GM08714 (cell line): ENCODE data around the gene PDE7B.
A peak's percentile ranks its signal among the peaks of the same experiment; 100 is the strongest.

Source experiments
- H3K4me3 ChIP-seq: fragments of 200-500 bp; sonication (Bioruptor generic); 2 replicates; pipeline ENCODE4 v1.5.1; 2014; ENCODE audit warnings: mild to moderate bottlenecking, low read length, inconsistent platforms
- ZNF274 ChIP-seq: IDR thresholded peaks from 2 replicates; pipeline ENCODE4 v1.6.1; 2012; ENCODE audit warnings: mild to moderate bottlenecking, low read depth, low read length

The PDE7B gene

GRCh38 chr6:135866445-135867123 lies 15.1 kb downstream of the PDE7B start:
- TF ChIP-seq ZNF274: no peak
- no peak overlapping the region for H3K4me3 ChIP-seq

DNA sequence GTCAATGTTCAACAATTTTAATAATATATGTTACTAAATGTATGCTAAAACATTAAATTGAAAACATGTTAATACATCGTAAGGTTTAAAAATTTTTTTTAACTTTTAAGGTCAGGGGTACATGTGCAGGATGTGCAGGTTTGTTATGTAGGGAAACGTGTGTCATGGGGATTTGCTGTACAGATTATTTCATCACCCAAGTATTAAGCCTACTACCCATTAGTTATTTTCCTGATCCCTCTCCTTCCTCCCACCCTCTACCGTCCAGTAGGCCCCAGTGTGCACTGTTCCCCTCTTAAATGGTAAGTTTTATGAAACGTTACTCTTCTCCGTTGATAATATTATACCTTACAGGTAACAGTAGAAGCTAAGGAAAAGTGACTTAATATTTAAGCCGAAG lies 15.8 kb downstream of the PDE7B start:
- no peak overlapping the region for H3K4me3 ChIP-seq
- TF ChIP-seq ZNF274: no peak

GRCh38 chr6:135869857-135870256 lies 18.4 kb downstream of the PDE7B start:
- no peak overlapping the region for H3K4me3 ChIP-seq

GRCh38 chr6:135870722-135871121 lies 19.2 kb downstream of the PDE7B start:
- H3K4me3 ChIP-seq: no peak overlapping the region
- no peak for TF ChIP-seq ZNF274

More at GRCh38 chr6:135869857-135870256, 18.4 kb downstream of the PDE7B start:
- TF ChIP-seq ZNF274: no peak

DNA sequence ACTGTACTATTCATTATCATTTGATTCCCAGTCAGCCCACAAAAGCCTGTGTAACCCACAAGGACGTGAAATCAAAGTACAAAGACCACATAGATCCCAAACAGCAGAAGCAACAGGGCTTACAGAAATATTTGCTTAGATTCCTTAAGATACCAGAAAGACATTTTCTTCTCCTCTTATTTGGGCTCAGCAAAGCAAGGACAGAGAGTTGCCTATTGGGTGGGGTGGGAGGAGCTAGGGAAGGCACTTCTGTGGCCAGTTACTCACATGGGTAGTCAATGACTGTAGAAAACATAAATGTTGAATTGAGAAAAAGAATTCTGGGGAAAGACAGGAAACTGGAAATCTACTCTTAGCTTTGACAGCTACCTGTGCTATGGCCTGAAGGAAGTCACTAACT lies 19.8 kb downstream of the PDE7B start:
- no peak for TF ChIP-seq ZNF274

GRCh38 chr6:135871878-135872277 lies 20.4 kb downstream of the PDE7B start:
- no peak overlapping the region for H3K4me3 ChIP-seq
- no peak for TF ChIP-seq ZNF274

More for the DNA sequence above, 19.8 kb downstream of the PDE7B start:
- no peak overlapping the region for H3K4me3 ChIP-seq

GRCh38 chr6:135875446-135875845 lies 23.9 kb downstream of the PDE7B start:
- no peak for TF ChIP-seq ZNF274
- no peak overlapping the region for H3K4me3 ChIP-seq

DNA sequence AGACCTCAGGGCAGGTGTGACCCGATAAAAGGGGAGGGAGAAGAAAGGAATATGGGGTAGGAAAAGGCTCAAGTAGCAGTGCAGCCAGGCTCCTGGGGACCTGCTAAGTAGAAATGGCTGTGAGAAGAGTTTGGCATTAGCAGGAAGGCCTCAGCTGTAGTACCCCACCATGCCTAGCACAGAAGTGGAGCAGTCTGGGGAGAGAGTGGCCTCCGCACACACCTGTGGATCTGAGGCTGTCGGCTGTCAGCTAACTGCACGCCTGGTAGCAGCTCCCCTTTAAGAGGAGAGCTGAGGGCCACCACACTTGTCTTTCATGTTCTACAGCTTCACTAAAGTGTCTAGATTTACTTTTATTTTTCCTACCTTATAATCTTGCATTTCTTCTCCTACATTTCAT lies 24.6 kb downstream of the PDE7B start:
- no peak for TF ChIP-seq ZNF274
- H3K4me3 ChIP-seq: no peak overlapping the region

- no peak for TF ChIP-seq ZNF274
- H3K4me3 ChIP-seq: no peak overlapping the region
Measured at GRCh38 chr6:135877666-135878065, 26.2 kb downstream of the PDE7B start.

DNA sequence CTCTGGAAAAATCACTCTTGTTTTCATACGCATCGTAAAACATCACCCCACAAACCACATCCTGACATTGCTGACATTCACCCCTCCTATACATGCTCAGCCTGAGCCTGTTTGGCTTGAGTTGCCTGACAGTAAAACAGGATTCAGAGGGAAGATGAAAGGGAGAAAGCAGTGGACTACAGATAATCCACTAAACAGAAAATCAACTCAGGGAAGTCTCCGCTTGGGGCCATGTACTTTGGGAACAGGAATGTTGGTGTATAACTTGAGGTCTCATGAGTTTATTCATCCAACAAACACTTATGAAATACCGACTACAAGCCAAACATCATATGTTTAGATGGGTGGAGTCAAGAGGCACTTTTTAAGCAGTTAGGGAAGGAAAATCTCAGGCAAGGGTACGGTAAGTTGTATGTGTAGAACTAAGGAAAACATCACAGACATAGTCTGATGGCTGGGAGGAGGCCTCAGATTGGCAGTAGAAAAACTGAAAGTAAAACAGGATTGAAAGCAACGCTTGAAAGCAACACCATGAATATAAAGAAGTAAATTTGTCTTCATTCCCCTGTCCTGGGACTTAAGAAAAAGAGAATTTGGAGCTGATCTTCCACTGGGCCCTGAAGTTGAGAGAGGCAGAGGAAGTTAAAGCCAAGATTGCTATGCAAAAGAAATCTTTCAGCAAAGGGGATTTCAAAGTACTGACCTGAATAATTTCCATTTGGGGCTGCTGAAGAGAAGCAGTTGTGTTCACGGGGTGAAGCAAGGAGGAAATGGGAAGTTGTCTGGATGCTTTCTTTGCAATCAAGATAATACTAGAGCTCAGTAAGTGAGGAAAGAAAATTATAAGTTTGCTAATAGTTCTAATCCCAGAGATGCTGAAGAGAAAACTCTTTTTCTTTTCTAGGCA lies 28.8 kb downstream of the PDE7B start:
- H3K4me3 ChIP-seq: peak overlapping the region; percentile 49; the same call in 1 of the 2 replicates
- TF ChIP-seq ZNF274: no peak

- H3K4me3 ChIP-seq: no peak overlapping the region
- no peak for TF ChIP-seq ZNF274
Measured at GRCh38 chr6:135883045-135883444, 31.5 kb downstream of the PDE7B start.

GRCh38 chr6:135883536-135883935 lies 32.0 kb downstream of the PDE7B start:
- no peak for TF ChIP-seq ZNF274
- H3K4me3 ChIP-seq: no peak overlapping the region

GRCh38 chr6:135884136-135884535 lies 32.6 kb downstream of the PDE7B start:
- TF ChIP-seq ZNF274: no peak
- no peak overlapping the region for H3K4me3 ChIP-seq

- TF ChIP-seq ZNF274: no peak
- no peak overlapping the region for H3K4me3 ChIP-seq
Measured at GRCh38 chr6:135887069-135887468, 35.6 kb downstream of the PDE7B start.

DNA sequence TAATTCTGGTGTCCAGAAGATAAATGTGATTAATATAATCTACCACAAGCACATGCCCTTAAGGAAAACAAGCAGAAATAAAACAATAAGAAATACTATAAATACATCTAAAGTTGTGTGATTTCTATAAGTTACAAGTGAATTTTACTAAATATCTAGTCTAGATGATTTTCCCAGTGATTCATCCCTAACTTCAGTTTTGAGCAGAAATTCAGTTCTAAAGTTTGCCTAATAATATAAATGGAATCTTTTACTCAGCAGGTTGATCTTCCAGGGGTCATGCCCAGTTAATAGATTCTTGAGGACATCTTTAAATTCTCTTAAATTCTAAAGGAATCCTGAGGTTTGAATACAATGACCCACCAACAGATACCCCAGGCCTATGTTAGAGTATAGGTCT lies 37.3 kb downstream of the PDE7B start:
- no peak for TF ChIP-seq ZNF274
- no peak overlapping the region for H3K4me3 ChIP-seq

DNA sequence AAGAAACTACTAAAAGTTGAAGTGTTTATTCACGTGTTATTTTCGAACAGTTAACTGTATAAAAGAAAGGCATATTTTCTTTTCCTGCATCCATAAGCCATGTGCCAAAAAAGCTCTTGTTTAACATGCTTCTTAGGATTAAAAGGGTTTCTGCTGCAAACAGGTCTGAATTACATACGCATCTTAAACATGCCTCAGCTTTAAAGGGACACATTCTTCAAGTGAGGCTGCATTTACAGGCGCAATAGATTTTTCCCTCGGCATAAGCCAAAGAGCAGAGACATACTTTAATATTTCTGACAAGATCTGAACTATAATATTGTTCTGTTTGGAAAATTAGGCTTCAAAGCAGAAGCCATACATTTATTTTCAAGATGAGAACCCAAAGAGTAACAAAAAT lies 39.4 kb downstream of the PDE7B start:
- TF ChIP-seq ZNF274: no peak
- no peak overlapping the region for H3K4me3 ChIP-seq
